ENCODE data around the gene GLTP. TPM values are rescaled to one million over a fixed set of nuclear protein-coding genes. Genes with fewer than 3 reads are reported as not detected.

The GLTP gene
- total RNA-seq, 1 donor from 2014 or later = 45.6 TPM

DNA sequence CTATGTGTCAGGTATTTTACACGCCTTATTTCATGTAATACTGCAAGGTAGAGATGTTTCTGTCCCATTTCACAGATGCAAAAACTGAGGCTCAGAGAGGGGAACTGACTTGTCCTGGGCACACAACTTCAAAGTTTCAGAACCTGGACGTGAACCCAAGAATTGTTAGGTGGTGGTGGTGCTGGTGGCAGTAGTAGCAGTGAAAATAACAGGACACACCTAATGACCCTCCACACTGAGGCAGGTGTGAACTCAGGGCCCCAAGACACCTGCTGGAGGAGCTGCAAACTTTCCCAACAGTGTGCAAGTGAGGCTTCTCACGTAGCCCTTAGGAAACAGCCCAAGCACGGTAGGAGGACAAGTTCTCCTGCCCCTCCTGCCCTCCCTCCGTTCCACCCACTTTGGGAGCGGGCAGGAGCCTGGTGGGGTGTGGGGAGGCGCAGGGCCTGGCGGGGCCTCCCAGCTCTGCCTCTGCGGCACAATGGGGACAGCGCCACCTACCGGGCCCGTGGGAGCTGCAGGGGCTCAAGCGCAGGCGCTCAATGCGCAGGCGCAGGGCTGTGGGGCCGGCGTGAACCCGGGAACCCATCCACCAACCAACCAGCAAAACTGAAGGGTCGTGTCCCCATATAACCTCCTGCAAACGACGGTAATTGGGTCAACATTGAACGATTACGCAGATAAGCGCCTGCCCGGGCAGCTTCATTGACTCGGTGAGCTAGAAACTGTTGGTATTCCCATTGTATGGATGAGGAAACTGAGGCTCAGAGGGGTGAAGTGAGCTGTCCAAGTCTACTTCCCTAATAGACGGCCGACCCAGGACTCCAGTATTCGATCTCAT is 35.1 kb downstream of the GLTP start:
- DNase-seq (ENCODE audit: low read depth in 2 of 2) = peak; percentile 39 to 73

DNA sequence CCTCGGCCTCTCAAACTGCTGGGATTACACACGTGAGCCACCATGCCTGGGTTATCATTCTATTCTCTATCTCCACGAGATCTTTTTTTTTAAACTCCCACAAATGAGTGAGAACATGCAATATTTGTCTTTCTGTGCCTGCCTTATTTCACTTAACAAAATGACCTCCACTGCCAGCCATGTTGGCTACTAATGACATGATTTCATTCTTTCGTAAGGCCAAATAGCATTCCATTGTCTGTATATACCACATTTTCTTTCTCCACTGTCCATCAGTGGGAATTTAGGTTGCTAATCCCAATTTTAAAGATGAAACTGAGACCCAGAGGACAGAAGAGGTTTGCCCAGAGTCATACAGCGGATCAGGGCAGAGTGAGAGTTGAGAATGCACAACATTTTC is 36.2 kb downstream of the GLTP start:
- DNase-seq (ENCODE audit: low read depth in 2 of 2) = no peak

DNA sequence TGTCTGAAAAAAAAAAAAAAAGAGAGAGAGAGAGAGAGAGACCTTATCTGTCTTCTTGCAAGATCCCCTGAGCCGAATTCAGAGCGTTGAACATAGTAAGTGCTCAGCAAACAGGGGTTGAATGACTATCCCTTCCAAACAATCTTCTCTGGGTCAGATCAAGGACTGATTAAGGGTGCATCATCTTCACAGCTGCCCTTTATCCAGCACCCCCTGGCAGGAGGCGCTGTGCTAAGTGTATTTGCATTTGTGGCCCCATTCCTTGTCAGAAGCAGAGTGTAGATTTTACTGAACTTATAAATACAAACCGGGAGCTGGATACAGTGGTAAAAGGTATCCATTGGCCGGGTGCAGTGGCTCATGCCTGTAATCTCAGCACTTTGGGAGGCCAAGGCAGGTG is 38.3 kb downstream of the GLTP start:
- DNase-seq (ENCODE audit: low read depth in 2 of 2) = no peak

DNA sequence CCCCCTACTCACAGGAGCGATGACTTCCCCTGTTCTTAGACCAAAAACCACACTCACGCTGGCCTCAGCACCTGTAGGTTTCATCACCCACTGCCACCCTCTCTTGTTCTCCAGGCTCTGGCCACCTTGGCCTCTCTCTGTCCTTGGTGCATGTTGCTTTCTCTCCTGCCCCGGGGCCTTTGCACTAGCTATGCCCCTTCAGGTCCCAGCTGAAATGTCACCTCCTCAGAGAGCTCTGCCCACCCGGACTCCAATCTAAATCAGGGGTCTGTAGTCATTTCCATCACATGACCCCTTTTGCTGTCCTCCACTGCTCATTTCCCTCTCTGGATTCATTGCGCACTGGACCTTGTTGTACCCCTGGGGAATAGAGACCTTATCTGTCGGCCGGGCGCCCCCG is 39.0 kb downstream of the GLTP start:
- DNase-seq (ENCODE audit: low read depth in 2 of 2) = no peak

DNA sequence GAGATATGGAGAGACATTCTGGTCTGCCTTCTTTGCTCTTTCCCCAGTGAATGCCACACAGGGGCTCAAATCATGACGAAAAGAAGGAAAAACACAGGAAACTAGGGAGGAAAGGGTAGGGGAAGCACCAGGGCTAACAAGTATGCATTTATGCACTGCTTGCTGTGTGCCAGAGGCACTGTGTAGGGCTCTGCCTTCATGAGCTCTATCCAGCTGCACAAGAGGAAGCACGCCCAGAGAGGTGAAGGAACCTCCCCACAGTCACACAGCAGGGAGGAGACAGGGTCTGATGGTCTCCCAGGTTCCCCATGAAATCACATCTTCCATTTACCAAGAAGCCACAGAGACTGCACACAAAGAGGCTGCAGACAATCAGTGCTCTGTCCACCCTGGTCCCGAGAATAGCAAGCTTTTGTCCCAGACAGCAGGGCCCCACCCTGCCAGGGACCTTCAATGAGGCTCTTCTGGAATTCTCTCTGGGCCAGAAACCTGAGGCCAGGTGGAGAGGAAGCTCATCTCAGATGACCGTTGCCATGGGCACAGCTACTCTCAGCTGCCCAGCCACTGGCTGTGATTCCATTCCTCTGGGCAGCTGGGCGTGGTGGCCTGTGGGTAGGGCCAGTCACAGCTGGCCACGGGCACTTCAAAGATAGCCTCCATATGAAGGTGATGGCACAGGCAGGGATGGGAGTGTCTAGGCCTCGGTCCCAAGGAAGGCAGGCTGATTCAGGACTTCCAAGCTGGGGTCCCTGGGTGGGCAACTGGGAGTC is 39.9 kb downstream of the GLTP start:
- no peak for DNase-seq (ENCODE audit: low read depth in 2 of 2)

DNA sequence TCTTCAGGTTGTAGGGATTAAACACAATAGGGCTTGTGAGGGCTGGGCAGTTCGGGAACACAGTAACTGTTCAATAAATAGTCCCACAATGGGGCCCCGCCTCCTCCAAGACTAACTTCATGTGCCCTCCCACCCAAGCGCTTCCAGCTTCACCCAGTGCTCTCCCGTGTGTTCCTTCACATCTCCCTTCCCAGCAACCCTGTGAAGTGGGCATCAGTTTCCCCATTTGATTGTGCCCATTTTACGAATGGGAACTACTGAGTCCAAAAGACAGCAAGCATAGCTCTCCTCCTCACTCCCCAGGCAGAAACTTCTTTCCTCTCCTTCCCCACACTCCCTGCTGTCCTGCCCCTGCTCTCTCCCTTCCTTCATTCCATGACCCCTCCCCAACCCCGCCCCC is 40.9 kb downstream of the GLTP start:
- no peak for DNase-seq (ENCODE audit: low read depth in 2 of 2)

DNA sequence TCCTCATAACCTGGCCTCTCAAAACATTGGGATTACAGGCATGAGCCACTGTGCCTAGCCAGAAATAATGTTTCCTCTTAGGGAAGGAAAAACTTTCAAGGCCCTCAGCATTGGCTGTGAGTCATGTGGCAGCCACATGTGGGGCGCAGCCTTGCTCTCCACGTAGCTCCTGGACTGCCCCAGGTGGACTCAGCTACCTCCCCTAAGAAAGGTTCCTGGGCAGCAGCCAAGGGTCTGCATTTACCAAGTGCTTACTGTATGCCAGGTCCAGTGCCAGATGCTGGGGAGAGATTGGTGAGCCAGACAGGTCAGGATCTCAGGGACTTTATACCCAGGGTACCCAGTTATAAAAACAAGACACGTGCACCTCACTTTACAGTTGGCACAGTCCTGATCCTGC is 43.4 kb downstream of the GLTP start:
- DNase-seq (ENCODE audit: low read depth in 2 of 2) = no peak

DNA sequence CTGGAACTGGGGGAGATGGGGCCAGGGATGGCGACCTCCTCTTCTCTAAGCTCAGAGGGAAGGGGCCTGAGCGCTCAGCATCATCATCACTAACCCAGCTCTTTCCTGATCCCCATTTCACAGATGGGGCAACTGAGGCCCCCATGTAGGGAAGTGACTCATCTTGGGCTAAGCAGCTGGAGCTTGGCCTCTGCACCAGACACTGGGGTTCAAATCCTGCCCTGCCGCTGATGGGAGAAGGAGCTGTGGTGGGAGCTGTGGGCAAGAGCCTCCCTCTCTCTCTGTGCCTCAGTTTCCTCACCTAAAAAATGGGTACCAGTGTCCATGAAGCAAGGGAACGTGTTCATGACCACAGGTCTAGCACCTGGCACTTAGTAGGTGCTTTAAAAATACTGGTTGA is 44.5 kb downstream of the GLTP start:
- no peak for DNase-seq (ENCODE audit: low read depth in 2 of 2)

DNA sequence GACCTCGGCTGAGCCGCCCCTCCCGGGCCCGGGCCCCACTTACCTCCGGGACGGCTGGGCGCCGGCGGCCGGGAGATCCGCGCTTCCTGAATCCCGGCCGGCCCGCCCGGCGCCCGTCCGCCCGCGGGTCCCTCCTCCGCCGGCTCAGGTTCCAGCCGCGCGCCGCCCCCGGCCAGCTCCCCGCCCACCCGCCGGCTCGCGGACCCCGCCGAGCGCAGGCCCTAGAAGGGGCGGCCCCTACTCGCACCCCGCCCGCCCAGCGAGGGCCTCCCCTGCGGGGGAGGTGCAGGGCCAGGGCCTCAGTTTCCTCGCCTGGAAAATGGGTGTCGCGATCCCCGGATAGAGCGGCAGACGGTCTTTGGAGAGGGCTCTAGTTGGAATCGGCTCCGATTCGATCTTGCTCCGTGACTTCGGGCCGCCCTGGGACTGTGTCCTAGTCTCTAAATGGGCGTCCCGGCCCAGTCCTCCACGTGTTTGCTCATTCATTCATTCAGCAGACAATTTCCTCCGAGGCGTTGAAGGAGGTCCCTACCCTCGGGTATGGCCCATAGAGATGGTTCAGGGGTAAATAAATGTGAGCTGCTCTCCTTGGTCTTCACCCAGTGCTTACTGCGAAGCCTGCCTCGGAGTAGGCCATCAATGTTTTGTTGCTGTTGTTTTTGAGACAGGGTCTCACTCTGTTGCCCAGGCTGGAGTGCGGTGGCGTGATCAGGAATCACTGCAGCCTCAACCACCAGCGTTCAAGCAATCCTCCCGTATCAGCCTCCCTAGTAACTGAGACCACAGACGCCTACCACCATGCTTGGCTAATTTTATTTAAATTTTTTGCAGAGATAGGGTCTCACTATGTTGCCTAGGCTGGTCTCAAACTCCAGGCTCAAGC is 46.8 kb downstream of the GLTP start, which contains the start of gene TRPV4:
TRPV4 (minus strand) TSS at position 92 of the 883 bp plus-strand sequence. CDS start 18,602 bp downstream, outside the sequence.
- peak in 1 of 2 donors; percentile 71 for DNase-seq (ENCODE audit: low read depth in 2 of 2)

DNA sequence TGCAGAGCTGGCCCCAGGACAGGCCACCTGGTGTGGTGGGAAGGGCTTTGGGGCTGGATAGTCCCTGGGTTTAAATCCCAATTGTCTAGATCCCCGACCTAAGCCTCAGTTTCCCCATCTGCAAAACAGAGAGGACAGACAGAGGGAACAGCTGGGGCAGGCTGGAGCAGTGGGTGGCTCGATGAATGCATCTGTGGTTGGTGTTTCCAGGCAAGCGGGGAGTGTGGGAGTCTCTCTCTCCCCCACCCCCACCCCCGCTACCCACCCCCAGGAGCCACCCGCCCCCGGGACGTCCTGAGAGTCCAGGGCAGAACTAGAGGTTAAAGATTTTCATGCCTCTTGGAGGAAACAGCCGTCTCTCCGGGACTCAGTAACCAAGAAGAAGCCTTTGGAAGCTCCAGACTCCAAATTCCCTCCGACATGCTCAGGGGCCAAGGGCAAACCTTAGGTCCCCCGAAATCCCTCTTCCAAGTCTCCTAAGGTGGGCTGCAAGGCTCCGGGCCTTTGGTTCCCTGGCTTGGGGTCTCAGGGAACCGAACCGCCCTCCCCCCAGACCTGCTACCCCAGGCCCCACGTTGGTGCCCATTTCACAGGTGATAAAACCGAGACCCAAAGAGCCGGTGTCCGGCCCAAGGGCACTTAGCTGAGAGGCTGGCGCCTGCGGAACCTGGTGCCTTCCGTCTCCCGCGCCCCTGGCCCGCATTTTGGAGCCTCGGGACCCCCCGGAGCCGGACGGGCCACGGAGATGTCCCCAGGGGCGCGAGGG is 47.6 kb downstream of the GLTP start:
- no peak for DNase-seq (ENCODE audit: low read depth in 2 of 2)

DNA sequence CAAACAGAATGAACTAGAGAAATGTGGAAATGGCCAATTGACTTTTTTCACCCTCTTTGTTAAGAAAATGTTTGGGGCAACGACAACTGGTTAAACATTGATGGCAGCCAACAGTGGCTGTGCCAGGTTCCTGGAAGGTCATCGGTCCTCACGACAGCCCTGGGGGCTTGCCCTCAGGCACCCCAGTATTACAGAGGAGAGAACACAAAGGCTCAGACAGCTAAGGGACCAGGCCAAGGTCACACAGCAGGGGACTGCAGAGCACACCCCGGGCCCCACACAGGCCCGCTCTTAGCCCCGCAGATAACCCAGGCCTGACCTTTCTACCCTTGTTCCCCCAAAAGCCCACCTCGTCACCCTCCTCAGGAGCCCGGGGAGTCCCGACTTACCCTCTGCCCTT is 48.4 kb downstream of the GLTP start:
- no peak for DNase-seq (ENCODE audit: low read depth in 2 of 2)

DNA sequence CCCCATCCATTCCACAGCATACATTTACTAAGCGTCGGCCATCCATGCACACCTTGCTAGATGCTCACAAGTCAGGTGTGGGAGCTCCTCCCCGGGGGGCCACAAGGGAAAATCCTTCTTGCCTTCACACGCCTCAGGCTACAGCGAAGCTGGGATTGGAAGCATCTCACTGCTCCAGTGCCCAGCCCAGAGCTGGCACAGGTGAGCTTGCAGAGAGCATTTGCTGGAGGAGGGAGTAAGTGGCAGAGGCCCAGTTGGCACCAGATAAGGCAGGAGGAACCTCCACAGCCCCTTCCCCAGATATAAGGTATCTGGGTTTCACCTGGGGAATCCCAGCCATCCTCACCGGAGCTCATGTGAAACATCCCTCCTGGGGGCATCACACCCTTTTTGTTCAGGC is 49.0 kb downstream of the GLTP start:
- no peak for DNase-seq (ENCODE audit: low read depth in 2 of 2)

DNA sequence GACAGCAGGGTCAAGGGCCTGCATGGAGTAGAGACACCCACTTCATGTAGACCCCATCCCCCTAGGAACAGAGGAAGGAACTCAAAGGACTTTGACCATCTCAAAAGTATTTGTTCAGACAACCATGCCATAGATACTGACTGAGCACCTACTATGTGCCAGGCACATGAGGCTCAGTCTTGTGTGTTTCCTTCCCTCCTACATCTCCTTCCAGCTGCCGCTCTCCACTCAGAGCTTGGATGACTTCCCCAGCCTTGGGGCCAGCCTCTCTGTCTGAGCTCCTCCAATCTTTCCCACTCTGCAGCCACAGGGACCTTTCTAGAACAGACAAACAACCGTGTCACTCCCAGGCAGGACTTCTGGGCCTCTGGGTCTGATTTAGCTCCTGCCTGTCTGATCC is 49.6 kb downstream of the GLTP start:
- no peak for DNase-seq (ENCODE audit: low read depth in 2 of 2)

DNA sequence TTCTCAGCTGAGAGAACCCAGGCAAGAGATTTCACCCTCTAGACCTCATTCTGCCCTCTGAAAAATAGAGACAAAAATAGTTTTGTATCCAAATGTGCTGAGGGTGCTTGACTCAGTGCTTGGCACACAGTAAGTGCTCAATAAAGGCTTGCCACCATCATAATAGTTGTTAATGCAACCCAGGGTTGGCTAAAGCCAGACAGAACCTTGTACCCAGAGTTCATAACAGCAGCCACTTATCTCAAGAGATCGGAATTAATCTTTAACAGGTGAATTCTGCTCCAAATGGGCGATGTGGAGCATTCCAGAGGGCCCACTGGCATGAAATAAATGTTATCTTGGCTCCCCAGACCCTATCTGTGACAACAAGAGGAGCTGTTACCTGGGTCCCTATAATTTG is 50.1 kb downstream of the GLTP start:
- DNase-seq (ENCODE audit: low read depth in 2 of 2) = no peak

DNA sequence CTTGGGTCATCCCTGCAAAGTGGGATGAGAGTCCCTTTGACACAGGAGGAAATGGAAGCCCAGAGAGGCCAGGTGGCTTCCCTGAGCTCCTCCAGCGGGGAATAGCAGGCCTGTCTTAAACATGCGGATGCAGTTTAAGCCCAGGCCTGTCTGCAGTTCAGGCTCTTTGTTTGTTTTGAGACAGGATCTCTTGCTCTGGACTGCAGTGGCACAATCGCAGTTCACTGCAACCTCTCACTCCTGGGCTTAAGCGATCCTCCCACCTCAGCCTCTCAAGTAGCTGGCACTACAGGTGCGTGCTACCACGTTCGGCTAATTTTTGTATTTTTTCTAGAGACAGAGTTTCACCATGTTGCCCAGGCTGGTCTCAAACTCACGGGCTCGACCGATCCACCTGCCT is 50.7 kb downstream of the GLTP start:
- no peak for DNase-seq (ENCODE audit: low read depth in 2 of 2)

DNA sequence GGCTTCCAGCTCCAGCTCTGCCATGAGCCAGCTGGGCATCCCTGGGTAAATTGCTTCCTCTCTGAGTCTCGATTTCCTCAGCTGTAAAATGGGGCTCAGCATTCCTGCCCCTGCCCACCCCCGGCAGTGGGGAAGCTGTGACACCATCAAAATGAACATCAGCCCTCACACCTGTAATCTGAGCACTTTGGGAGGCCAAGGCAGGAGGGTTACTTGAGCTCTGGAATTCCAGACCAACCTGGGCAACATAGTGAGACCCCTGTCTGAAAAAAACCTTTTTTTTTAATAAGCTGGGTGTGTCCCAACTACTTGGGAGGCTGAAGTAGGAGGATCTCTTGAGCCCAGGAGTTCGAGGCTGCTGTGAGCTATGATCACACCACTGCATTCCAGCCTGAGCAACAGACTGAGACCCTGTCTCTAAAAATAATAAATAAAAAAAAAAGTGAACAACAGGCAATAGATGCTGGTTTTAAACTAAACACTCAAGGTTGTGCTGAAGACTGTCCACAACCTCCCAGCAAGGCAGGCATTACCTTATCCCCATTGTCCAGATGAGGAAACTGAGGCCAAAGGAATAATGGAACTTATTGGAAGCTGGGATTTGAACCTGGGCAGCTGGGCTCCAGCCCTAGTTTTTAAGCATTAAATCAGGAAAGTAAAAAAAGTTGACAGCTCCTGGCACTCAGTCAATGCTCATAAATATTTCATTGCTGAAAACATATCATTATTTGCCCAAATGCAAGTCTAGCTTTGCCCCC is 51.4 kb downstream of the GLTP start:
- DNase-seq (ENCODE audit: low read depth in 2 of 2) = no peak

DNA sequence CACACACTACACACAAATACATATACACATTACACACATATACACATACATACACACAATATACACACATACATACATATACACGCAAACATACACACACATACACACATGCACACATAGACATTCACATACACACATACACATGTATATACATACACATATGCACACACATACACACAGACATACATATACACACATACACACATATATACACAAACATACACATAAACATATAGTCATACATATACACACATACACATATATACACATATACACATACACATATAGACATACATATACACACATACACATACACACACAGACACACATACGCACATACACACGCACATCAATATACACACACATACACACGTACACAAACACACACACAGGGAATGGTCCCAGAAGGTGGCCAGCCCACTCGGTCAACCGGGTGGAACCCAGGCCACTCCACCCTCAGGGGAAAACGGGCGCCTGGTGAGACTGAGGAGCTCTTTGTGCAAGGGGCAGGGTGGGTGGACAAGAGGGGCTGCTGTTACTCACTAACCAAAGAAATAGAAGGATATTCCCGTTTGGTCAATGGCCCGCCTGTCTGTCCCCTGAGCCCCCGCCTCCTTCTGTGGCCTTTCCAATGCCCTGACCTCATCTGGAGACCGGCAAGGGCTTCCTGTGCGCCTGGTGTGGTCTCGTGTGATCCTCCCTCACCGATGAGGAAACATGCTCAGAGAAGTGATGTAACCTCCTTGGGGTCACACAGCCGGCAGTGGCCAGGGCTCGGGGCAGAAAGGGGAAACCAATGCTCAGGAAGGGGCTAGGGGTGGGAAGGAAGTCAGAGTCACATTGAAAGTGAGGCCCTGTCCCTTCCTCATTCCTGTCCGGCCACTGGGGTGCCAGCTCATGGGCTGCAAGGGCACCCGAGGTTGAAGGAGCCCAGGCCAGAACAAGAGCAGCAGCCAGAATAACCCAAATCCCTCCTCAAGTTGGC is 52.5 kb downstream of the GLTP start:
- peak in 1 of 2 donors; percentile 40 for DNase-seq (ENCODE audit: low read depth in 2 of 2)

DNA sequence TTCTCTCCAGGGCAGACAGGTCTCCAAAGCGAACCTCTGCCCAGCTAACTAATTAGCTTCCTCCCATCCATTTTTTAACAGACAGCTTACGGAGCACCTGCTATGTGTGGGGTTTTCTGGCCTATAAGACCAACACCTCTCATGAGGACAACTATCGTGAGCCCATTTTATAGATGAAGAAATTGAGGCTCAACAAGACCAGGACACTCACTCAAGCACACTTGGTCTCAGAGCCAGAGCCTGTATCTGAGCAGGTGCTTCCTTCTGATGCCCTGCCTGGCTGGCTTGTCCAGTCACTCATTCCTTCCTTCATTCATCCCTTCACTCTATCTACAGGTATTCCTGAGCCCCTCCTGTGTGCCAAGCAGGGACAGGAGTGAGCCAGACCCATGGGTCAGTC is 53.3 kb downstream of the GLTP start:
- no peak for DNase-seq (ENCODE audit: low read depth in 2 of 2)

DNA sequence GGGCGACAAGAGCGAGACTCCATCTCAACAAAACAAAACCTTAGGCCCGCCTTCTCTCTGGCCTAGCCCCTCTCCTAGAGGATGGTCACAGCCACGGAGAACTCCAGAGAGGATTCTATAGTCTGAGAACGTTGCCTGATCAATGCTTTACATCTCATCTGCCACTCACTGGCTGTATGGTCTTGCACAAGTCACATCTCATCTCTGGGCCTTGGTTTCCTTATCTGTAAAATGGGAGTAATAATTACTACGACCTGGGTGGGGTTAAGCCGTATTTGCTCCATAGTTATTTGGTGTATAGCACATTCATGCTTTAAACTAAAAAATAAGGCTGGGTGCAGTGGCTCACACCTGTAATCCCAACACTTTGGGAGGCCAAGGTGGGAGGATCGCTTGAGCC is 55.6 kb downstream of the GLTP start:
- DNase-seq (ENCODE audit: low read depth in 2 of 2) = no peak

All from dermis microvascular lymphatic vessel endothelial cell (primary cell).